K562 treated with DMSO at 1 percent for 48 hours (cell line): Measurements from ENCODE around the gene PPP3CA. TPM values are rescaled to one million over a fixed set of nuclear protein-coding genes. Genes with fewer than 3 reads are reported as not detected.

Source experiments
- total RNA-seq: library from RNA; unstranded; fragments of 300-600 nt; gene quantifications from 2 replicates; pipeline ENCODE4 v1.2.3, GENCODE V29; 2022; ENCODE audit warnings: low replicate concordance; ENCODE audit errors: extremely low read depth

Gene PPP3CA
- total RNA-seq = not detected in 2 replicates

DNA sequence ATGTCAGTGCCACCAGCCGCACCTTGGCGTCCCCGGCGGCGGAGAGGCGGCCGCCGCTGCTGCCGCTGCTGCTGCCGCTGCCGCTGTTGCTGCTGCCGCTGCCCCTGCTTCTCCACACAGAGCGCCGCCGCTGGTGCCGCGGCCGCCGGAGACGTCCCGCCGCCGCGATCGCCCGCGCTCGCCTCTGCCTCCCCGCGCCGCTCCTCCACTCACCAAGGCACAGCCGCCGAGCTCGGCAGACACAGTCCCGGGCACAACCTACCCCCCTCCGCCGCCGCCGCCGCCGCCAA is at the start of gene PPP3CA:
Gene PPP3CA (minus strand): TSS at position 260 of the 290 bp plus-strand sequence.

